Neural cell (in vitro differentiated cells): ENCODE data around the gene RAB5A. TPM values are rescaled to one million over a fixed set of nuclear protein-coding genes. Genes with fewer than 3 reads are reported as not detected.

Experiments used
- H2AFZ ChIP-seq: fragments of 200-600, 300-800 bp; sonication (generic), shearing (Covaris generic); 2 replicates; pipeline ENCODE4 v1.6.0; 2014; ENCODE audit warnings: low read depth, mild to moderate bottlenecking, antibody characterized with exemption, low read length, moderate library complexity
- H3F3A ChIP-seq: fragments of 200-600 bp; shearing (Covaris generic); 2 replicates; pipeline ENCODE4 v1.6.1; 2016; ENCODE audit warnings: mild to moderate bottlenecking, moderate library complexity, mixed read lengths, antibody characterized with exemption, low read length; ENCODE audit not compliant: insufficient read depth, poor library complexity, severe bottlenecking
- H3K27ac ChIP-seq: fragments of 200-600, 300-800 bp; sonication (generic), shearing (Covaris generic); 2 replicates; pipeline ENCODE4 v1.5.1; 2014; ENCODE audit warnings: mild to moderate bottlenecking, low read length, moderate library complexity
- H3K27me3 ChIP-seq: fragments of 300-800, 200-600 bp; sonication (generic), shearing (Covaris generic); 2 replicates; pipeline ENCODE4 v1.6.0; 2014; ENCODE audit warnings: mild to moderate bottlenecking, low read depth, low read length, moderate library complexity; ENCODE audit not compliant: insufficient read depth
- H3K36me3 ChIP-seq: fragments of 300-800, 200-600 bp; sonication (generic), shearing (Covaris generic); 2 replicates; pipeline ENCODE4 v1.5.1; 2014; ENCODE audit warnings: mild to moderate bottlenecking, antibody characterized with exemption, low read length, moderate library complexity; ENCODE audit not compliant: insufficient read depth
- H3K4me2 ChIP-seq: fragments of 300-800, 200-600 bp; sonication (generic), shearing (Covaris generic); 2 replicates; pipeline ENCODE4 v1.6.0; 2014; ENCODE audit warnings: mild to moderate bottlenecking, low read length
- H3K4me3 ChIP-seq: fragments of 300-800, 200-600 bp; sonication (generic), shearing (Covaris generic); 2 replicates; pipeline ENCODE4 v1.5.1; 2014; ENCODE audit warnings: mild to moderate bottlenecking, low read length, moderate library complexity
- H3K79me2 ChIP-seq: fragments of 200-600 bp; shearing (Covaris generic); replicated peaks from 2 replicates; pipeline ENCODE4 v1.6.0; 2014; ENCODE audit warnings: mild to moderate bottlenecking, low read length, moderate library complexity; ENCODE audit not compliant: insufficient read depth
- H3K9ac ChIP-seq: fragments of 300-800, 200-600 bp; sonication (generic), shearing (Covaris generic); 2 replicates; pipeline ENCODE4 v1.6.1; 2016; ENCODE audit warnings: mild to moderate bottlenecking, low read length, mixed read lengths
- H3K9me2 ChIP-seq: fragments of 200-600 bp; shearing (Covaris generic); 2 replicates; pipeline ENCODE4 v1.6.1; 2016; ENCODE audit warnings: mild to moderate bottlenecking, low read length, mixed read lengths; ENCODE audit not compliant: insufficient read depth
- H3K9me3 ChIP-seq: fragments of 200-600, 300-800 bp; sonication (generic), shearing (Covaris generic); 2 replicates; pipeline ENCODE4 v1.6.1; 2016; ENCODE audit warnings: mild to moderate bottlenecking, mixed run types, low read length, moderate library complexity, mixed read lengths
- H4K20me1 ChIP-seq: fragments of 200-600 bp; shearing (Covaris generic); 2 replicates; pipeline ENCODE4 v1.6.1; 2016; ENCODE audit warnings: mild to moderate bottlenecking, mixed run types; ENCODE audit not compliant: insufficient read depth
- EP300 ChIP-seq: fragments of 450-650 bp; conservative IDR thresholded peaks from 2 replicates; pipeline ENCODE4 v1.6.1; 2014; ENCODE audit warnings: antibody characterized with exemption, mild to moderate bottlenecking, moderate library complexity; ENCODE audit not compliant: poor library complexity, severe bottlenecking
- EZH2 ChIP-seq: fragments of 200-600, 300-800 bp; shearing (Covaris generic), sonication (generic); IDR thresholded peaks from 2 replicates; pipeline ENCODE4 v1.6.1; 2014; ENCODE audit warnings: antibody characterized with exemption, low read length, borderline replicate concordance, mild to moderate bottlenecking; ENCODE audit not compliant: insufficient read depth, poor library complexity, severe bottlenecking
- MXI1 ChIP-seq: fragments of 450-650 bp; conservative IDR thresholded peaks from 2 replicates; pipeline ENCODE4 v1.6.1; 2014; ENCODE audit warnings: antibody characterized with exemption, mild to moderate bottlenecking; ENCODE audit not compliant: poor library complexity, severe bottlenecking
- POLR2AphosphoS5 ChIP-seq: IDR thresholded peaks from 2 replicates; pipeline ENCODE4 v1.6.1; 2012
- RAD21 ChIP-seq: fragments of 450-650 bp; conservative IDR thresholded peaks from 2 replicates; pipeline ENCODE4 v1.6.1; 2014; ENCODE audit warnings: antibody characterized with exemption, mild to moderate bottlenecking, moderate library complexity
- SMC3 ChIP-seq: fragments of 450-650 bp; conservative IDR thresholded peaks from 2 replicates; pipeline ENCODE4 v1.6.1; 2014; ENCODE audit warnings: antibody characterized with exemption, mild to moderate bottlenecking, moderate library complexity; ENCODE audit not compliant: poor library complexity
- TAF1 ChIP-seq: IDR thresholded peaks from 2 replicates; pipeline ENCODE4 v1.6.1; 2012; ENCODE audit warnings: low read depth
- polyA minus RNA-seq: library from RNA; depleted of rRNA, polyadenylated mRNA; stranded (reverse); fragments of >200 nt; gene quantifications from 2 replicates; pipeline ENCODE4 v1.2.3, GENCODE V29; 2014
- polyA plus RNA-seq: library from polyadenylated mRNA; depleted of rRNA; stranded (reverse); fragments of >200 nt; gene quantifications from 2 replicates; pipeline ENCODE4 v1.2.3, GENCODE V29; 2014
- TF ChIP-seq, protein P1 (sequence below): IDR thresholded peaks from 2 replicates; pipeline ENCODE4 v1.6.1; 2012; ENCODE audit warnings: borderline replicate concordance
- TF ChIP-seq, protein P2 (sequence below): fragments of 450-650 bp; IDR thresholded peaks from 2 replicates; pipeline ENCODE4 v1.5.1; 2014; ENCODE audit warnings: antibody characterized with exemption, mild to moderate bottlenecking, moderate library complexity; ENCODE audit not compliant: poor library complexity, severe bottlenecking

RAB5A gene, protein sequence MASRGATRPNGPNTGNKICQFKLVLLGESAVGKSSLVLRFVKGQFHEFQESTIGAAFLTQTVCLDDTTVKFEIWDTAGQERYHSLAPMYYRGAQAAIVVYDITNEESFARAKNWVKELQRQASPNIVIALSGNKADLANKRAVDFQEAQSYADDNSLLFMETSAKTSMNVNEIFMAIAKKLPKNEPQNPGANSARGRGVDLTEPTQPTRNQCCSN
- polyA plus RNA-seq (47.2 and 54.0 TPM in 2 replicates), polyA minus RNA-seq (100 and 111 TPM in 2 replicates)

DNA sequence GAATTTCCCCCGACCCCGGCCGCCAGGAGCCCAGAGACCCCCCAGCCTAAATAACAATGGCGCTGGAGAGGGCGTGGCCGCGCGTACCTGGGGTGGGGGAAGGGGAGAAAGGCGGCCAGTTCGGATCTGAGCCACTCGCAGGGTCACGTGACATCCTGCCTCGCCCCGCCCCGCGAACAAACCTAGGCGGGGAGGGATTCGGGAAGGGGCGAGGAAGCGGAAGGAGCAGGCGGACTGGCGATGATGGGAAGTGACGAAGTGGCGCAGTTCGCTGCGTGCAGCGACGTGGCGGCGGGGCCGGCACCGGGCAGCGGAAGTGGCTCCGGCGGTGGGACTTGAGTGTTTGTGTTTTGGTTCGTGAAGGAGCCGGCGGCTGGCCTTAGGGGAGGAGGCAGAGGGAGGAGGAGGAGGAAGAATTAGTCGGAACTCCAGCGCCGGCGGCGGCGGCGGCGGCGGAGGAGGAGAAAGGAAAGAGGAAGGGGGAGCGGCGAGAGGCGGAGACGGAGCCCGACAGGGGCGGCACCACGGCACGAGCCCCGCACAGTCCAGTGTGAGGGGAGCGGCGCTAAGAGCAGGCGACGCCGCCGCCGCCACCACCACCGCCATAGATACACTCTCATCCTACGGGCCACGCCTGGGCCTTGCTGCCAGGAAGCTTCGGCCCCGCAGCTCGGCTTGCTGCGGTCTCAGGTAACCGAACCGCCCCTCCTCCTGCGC lies at the start of gene RAB5A:
Gene RAB5A (plus strand): TSS at position 266 of the 717 bp plus-strand sequence. CDS start 3,802 bp downstream, outside the sequence.
- no peaks in the 10 kb centered on the region for H3F3A ChIP-seq
- H3K4me2 ChIP-seq = peak within 1 kb of the TSS; percentile 79
- H3K9ac ChIP-seq = peak within 1 kb of the TSS; percentile 96
- H3K36me3 ChIP-seq = no peaks in the 10 kb centered on the region
- peaks cover 46% of the 10 kb centered on the region for H3K79me2 ChIP-seq
- peak within 1 kb of the TSS; percentile 97 for H3K27ac ChIP-seq
- peak within 1 kb of the TSS; percentile 100 for H2AFZ ChIP-seq
- TF ChIP-seq POLR2AphosphoS5 = peak; percentile 97
- peak; percentile 68 for TF ChIP-seq MXI1
- TF ChIP-seq TAF1 = no peak
- TF ChIP-seq, protein P1, sequence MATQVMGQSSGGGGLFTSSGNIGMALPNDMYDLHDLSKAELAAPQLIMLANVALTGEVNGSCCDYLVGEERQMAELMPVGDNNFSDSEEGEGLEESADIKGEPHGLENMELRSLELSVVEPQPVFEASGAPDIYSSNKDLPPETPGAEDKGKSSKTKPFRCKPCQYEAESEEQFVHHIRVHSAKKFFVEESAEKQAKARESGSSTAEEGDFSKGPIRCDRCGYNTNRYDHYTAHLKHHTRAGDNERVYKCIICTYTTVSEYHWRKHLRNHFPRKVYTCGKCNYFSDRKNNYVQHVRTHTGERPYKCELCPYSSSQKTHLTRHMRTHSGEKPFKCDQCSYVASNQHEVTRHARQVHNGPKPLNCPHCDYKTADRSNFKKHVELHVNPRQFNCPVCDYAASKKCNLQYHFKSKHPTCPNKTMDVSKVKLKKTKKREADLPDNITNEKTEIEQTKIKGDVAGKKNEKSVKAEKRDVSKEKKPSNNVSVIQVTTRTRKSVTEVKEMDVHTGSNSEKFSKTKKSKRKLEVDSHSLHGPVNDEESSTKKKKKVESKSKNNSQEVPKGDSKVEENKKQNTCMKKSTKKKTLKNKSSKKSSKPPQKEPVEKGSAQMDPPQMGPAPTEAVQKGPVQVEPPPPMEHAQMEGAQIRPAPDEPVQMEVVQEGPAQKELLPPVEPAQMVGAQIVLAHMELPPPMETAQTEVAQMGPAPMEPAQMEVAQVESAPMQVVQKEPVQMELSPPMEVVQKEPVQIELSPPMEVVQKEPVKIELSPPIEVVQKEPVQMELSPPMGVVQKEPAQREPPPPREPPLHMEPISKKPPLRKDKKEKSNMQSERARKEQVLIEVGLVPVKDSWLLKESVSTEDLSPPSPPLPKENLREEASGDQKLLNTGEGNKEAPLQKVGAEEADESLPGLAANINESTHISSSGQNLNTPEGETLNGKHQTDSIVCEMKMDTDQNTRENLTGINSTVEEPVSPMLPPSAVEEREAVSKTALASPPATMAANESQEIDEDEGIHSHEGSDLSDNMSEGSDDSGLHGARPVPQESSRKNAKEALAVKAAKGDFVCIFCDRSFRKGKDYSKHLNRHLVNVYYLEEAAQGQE = peak; percentile 63
- TF ChIP-seq EP300 = peak; percentile 62
- H4K20me1 ChIP-seq = no peaks in the 10 kb centered on the region
- no peaks in the 10 kb centered on the region for H3K9me3 ChIP-seq
- H3K4me3 ChIP-seq = peak within 1 kb of the TSS; percentile 95
- H3K9me2 ChIP-seq = no peaks in the 10 kb centered on the region
- H3K27me3 ChIP-seq = no peaks in the 10 kb centered on the region

DNA sequence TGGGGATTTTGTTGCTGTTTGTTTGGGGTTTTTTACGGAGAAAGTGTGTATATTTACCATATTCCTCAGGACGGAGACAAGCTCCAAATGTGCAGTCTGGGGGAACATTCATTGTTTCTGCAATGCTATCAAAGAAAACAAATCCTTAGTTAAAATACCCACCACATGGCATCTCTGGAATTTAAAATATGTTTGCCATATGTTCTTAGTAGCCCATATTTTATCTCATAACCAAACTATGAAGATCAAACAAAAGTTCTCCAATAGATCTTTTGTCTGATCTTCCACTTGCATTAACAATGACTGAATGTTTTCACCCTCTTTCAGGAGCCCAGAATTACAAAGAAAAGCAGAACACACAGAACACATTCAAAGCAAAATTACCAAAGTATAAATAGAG lies 48.2 kb upstream of the RAB5A start:
- no peak overlapping the region for H3K4me3 ChIP-seq
- no peaks in the 10 kb centered on the region for H3K27me3 ChIP-seq
- no peaks in the 10 kb centered on the region for H3F3A ChIP-seq
- H3K79me2 ChIP-seq = no peaks in the 10 kb centered on the region
- no peak overlapping the region for H3K4me2 ChIP-seq
- H3K27ac ChIP-seq = no peak overlapping the region
- H4K20me1 ChIP-seq = no peaks in the 10 kb centered on the region
- no peaks in the 10 kb centered on the region for H3K36me3 ChIP-seq
- H3K9ac ChIP-seq = no peak overlapping the region
- TF ChIP-seq RAD21 (no peak), POLR2AphosphoS5 (no peak), EP300 (no peak), TAF1 (no peak), EZH2 (no peak), MXI1 (no peak), SMC3 (no peak)
- TF ChIP-seq, protein P2, sequence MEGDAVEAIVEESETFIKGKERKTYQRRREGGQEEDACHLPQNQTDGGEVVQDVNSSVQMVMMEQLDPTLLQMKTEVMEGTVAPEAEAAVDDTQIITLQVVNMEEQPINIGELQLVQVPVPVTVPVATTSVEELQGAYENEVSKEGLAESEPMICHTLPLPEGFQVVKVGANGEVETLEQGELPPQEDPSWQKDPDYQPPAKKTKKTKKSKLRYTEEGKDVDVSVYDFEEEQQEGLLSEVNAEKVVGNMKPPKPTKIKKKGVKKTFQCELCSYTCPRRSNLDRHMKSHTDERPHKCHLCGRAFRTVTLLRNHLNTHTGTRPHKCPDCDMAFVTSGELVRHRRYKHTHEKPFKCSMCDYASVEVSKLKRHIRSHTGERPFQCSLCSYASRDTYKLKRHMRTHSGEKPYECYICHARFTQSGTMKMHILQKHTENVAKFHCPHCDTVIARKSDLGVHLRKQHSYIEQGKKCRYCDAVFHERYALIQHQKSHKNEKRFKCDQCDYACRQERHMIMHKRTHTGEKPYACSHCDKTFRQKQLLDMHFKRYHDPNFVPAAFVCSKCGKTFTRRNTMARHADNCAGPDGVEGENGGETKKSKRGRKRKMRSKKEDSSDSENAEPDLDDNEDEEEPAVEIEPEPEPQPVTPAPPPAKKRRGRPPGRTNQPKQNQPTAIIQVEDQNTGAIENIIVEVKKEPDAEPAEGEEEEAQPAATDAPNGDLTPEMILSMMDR = no peak
- TF ChIP-seq, protein P1 = no peak
- no peak overlapping the region for H2AFZ ChIP-seq
- H3K9me3 ChIP-seq = no peaks in the 10 kb centered on the region
- H3K9me2 ChIP-seq = no peaks in the 10 kb centered on the region
